ENCODE data around the gene MRC2. TPM values are rescaled to one million over a fixed set of nuclear protein-coding genes. Genes with fewer than 3 reads are reported as not detected.

MRC2 gene
- total RNA-seq, 1 experiment from 2014 or later = 10.7 TPM

DNA sequence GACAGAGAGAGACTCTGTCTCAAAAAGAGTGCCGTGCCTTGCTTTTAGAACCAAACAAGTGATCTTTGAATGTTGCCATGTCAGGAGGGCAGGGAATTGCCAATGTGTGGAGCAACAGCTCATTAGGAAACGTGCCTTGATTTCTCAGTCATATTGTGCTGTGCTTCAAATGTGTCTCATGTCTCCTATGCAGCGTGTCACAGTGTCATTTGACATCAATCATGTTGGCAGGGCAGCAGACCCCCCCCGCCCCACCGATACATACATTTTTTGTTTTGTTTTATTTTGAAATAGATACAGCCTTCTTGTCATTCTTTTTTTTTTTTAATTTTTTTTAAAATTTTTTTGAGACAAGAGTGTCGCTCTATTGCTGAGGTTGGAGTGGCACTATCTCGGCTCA is 22.1 kb downstream of the MRC2 start:
- Histone ChIP-seq H3K27ac (ENCODE audit: low read depth, low read length) (no peak overlapping the region), H3K4me1 (ENCODE audit: control insufficient read depth in 1 of 2, insufficient read depth in 2 of 2, low read length in 2 of 2) (peaks cover 0 to 7% of the 10 kb centered on the region in 2 experiments; a peak in 1 of 4 replicates), H3K4me3 (replicated peaks in 1 of 2; ENCODE audit: low read depth in 1 of 2, low read length in 2 of 2) (no peak overlapping the region), H3K9me3 (ENCODE audit: control insufficient read depth in 1 of 2, insufficient read depth in 1 of 2, low read depth in 1 of 2, low read length in 2 of 2) (no peaks in the 10 kb centered on the region), H3K36me3 (ENCODE audit: control insufficient read depth in 1 of 2, insufficient read depth in 2 of 2, low read length in 2 of 2) (no peaks in the 10 kb centered on the region), H3K9ac (ENCODE audit: low read length) (no peak overlapping the region), H2AFZ (ENCODE audit: low read depth, low read length, poor library complexity, severe bottlenecking) (no peak overlapping the region), H3K27me3 (ENCODE audit: insufficient read depth, low read length) (no peaks in the 10 kb centered on the region), H3K4me2 (ENCODE audit: low read length) (no peak overlapping the region), H3K79me2 (ENCODE audit: insufficient read depth, low read length) (no peaks in the 10 kb centered on the region), H3K9me2 (ENCODE audit: insufficient read depth) (no peaks in the 10 kb centered on the region), H4K20me1 (ENCODE audit: insufficient read depth) (no peaks in the 10 kb centered on the region)
- ATAC-seq (no peak), DNase-seq (ENCODE audit: low read depth, low spot score) (no peak)
- intact Hi-C loops (cut with micrococcal nuclease) = no loop called here
- ChIA-PET POLR2A (no interaction called here), RAD21 (ENCODE audit: low non-redundant PET in 1 of 2, low total read pairs in 2 of 2, uncharacterized antibody in 2 of 2, unreplicated experiment in 2 of 2) (no interaction called here), CTCF (no interaction called here)
- TF ChIP-seq ZNF274 (IDR thresholded peaks at IDR 0.05; ENCODE audit: low read depth, low read length) (no peak), RAD21 (IDR thresholded peaks at IDR 0.05; ENCODE audit: low read depth) (no peak), ZFX (IDR thresholded peaks at IDR 0.05) (no peak), SIN3A (IDR thresholded peaks at IDR 0.05; ENCODE audit: low read depth) (no peak), SP1 (IDR thresholded peaks at IDR 0.05; ENCODE audit: low read depth) (no peak), JUND (IDR thresholded peaks at IDR 0.05) (no peak), POLR2AphosphoS5 (IDR thresholded peaks at IDR 0.05; ENCODE audit: low read depth, low read length) (no peak), CBX3 (IDR thresholded peaks at IDR 0.05; ENCODE audit: low read depth) (no peak)
- TF ChIP-seq, protein P1, sequence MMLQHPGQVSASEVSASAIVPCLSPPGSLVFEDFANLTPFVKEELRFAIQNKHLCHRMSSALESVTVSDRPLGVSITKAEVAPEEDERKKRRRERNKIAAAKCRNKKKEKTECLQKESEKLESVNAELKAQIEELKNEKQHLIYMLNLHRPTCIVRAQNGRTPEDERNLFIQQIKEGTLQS (IDR thresholded peaks at IDR 0.05) = no peak
- TF ChIP-seq, protein P2, sequence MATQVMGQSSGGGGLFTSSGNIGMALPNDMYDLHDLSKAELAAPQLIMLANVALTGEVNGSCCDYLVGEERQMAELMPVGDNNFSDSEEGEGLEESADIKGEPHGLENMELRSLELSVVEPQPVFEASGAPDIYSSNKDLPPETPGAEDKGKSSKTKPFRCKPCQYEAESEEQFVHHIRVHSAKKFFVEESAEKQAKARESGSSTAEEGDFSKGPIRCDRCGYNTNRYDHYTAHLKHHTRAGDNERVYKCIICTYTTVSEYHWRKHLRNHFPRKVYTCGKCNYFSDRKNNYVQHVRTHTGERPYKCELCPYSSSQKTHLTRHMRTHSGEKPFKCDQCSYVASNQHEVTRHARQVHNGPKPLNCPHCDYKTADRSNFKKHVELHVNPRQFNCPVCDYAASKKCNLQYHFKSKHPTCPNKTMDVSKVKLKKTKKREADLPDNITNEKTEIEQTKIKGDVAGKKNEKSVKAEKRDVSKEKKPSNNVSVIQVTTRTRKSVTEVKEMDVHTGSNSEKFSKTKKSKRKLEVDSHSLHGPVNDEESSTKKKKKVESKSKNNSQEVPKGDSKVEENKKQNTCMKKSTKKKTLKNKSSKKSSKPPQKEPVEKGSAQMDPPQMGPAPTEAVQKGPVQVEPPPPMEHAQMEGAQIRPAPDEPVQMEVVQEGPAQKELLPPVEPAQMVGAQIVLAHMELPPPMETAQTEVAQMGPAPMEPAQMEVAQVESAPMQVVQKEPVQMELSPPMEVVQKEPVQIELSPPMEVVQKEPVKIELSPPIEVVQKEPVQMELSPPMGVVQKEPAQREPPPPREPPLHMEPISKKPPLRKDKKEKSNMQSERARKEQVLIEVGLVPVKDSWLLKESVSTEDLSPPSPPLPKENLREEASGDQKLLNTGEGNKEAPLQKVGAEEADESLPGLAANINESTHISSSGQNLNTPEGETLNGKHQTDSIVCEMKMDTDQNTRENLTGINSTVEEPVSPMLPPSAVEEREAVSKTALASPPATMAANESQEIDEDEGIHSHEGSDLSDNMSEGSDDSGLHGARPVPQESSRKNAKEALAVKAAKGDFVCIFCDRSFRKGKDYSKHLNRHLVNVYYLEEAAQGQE (IDR thresholded peaks at IDR 0.05; ENCODE audit: low read depth) = no peak
- TF ChIP-seq, protein P3, sequence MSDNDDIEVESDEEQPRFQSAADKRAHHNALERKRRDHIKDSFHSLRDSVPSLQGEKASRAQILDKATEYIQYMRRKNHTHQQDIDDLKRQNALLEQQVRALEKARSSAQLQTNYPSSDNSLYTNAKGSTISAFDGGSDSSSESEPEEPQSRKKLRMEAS (IDR thresholded peaks at IDR 0.05) = no peak
- BruUV-seq (replicated peaks) = no TSS peak
